Measurements from ENCODE around the gene MAP7.
A peak's percentile ranks its signal among the peaks of the same experiment; 100 is the strongest.

MAP7 gene

DNA sequence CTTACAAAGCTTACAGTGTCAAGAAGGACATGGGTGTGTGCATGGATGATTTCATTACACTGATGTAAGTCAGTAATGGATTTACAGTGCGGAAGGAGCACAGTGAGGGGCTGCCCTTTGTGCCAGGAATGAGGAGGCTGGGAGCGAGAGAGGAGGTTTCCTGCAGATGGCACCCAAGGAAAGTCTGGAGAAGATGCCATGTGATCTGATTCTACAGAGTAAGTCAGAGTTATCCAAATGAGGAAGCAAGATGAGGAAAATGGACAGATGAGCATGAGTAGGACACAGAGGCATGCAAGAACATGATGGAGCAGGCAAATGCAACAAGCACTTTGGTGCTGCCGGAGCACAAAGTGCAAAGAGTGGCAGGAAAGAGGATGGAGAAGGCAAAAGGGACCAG is 29.7 kb downstream of the MAP7 start:
- peak; percentile 13 for TF ChIP-seq CTCF (IDR thresholded peaks at IDR 0.05; ENCODE audit: insufficient read depth, low read depth, low read length, missing control alignments)
- H3K4me3 ChIP-seq (ENCODE audit: low read length), result no peak overlapping the region
- peak; percentile 90 for DNase-seq (ENCODE audit: low read depth)

DNA sequence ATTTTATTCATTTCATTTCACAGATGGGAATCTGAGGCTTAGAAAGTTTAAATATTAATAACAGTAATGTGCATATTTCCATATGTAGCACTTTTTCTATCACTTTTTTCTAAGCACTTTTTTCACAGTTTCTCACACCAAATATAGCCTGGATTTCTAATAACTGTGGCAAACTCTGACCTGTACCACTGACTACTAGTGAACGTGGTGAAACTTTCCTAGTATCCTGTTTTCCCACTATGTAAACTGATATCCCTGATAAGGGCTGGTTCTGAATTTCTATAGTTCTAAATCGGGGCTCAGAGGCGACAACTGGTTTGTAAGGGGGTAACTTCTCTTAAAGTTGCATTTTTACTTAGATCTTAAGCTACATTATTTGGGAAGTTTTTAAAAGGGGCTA is 32.6 kb downstream of the MAP7 start:
- H3K4me3 ChIP-seq (ENCODE audit: low read length), result no peak overlapping the region
- DNase-seq (ENCODE audit: low read depth), result no peak
- no peak for TF ChIP-seq CTCF (IDR thresholded peaks at IDR 0.05; ENCODE audit: insufficient read depth, low read depth, low read length, missing control alignments)

DNA sequence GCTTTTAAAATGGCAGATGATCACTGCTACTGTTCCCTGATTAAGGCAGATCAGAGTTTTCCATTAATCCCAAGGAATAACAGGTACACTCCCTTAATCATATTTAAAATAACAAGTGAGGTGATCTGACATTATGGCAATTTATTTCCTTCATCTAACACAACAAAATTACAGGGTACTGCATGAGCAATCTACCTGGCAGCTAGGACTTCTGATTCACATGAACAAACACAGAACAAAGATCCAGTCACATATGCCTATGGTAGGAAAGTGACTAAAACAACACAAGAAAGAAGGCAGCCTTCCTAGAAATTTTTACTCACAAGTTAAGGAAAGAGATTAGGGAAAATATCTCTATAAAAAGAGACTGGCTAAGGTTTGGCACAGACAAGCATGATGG is 33.2 kb downstream of the MAP7 start:
- no peak for TF ChIP-seq CTCF (IDR thresholded peaks at IDR 0.05; ENCODE audit: insufficient read depth, low read depth, low read length, missing control alignments)
- no peak overlapping the region for H3K4me3 ChIP-seq (ENCODE audit: low read length)
- DNase-seq (ENCODE audit: low read depth), result peak; percentile 86

- no peak for TF ChIP-seq CTCF (IDR thresholded peaks at IDR 0.05; ENCODE audit: insufficient read depth, low read depth, low read length, missing control alignments)
- no peak for DNase-seq (ENCODE audit: low read depth)
These were observed 35.6 kb downstream of the MAP7 start for GRCh38 chr6:136514591-136514990.

DNA sequence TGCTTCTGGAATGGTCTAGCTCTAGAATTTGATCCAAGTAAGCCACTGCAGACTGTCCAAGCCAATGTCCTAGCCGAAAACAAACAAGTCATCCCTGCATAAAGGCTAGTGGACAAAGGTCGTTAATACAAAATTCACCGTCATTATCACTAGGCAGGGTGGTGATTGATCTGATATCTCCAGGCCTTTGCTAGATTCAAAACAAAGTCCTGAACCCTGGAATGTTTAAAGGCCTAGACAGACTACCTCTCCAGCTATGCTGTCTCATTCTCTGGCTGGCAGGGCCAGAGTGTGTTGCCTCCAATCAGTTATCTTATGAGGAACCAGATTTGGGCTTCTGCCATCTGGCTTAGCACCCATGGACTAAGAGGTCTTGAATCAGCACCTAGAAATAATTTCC is 38.3 kb downstream of the MAP7 start:
- TF ChIP-seq CTCF (IDR thresholded peaks at IDR 0.05; ENCODE audit: insufficient read depth, low read depth, low read length, missing control alignments), result no peak
- H3K4me3 ChIP-seq (ENCODE audit: low read length), result no peak overlapping the region
- DNase-seq (ENCODE audit: low read depth), result no peak

More at GRCh38 chr6:136514591-136514990, 35.6 kb downstream of the MAP7 start:
- no peak overlapping the region for H3K4me3 ChIP-seq (ENCODE audit: low read length)

DNA sequence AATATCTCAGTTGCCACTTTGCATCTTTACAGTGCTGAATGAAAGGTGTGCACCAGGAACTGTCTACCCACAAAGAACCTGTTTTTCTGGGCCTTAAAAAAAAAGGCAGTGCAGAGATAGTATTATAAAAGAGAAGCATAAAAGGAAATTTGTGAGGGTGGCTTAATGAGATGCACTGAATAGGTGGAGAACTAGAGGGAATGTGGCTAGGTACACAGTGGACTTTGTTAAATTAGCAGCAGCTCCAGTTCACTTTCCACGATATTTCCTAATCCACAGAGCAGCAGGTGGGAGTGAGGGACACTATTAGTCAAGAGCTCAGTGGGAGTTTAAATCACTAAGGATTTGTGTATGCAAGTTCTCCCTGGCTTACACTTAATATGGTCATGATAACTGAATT is 38.8 kb downstream of the MAP7 start:
- peak; percentile 47 for DNase-seq (ENCODE audit: low read depth)
- TF ChIP-seq CTCF (IDR thresholded peaks at IDR 0.05; ENCODE audit: insufficient read depth, low read depth, low read length, missing control alignments), result no peak
- no peak overlapping the region for H3K4me3 ChIP-seq (ENCODE audit: low read length)

DNA sequence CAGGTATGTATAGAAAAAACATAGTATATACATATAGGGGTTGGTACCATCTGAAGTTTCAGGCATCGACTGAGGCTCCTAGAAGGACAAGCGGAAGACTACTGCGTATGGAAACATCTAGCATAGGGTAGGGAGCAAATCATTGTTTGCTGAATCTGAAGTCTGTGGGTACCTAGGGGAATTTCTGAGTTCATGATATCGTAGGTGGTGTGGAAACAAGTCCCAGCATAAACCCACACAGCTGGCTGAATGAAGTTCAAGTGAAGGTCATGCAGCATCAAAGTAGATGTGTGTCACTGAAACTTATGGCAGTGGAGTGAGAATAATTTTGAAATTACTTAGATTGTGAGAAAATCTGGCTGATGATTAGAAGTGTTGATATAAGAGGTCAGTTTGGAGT is 39.4 kb downstream of the MAP7 start:
- H3K4me3 ChIP-seq (ENCODE audit: low read length), result no peak overlapping the region
- peak; percentile 24 for DNase-seq (ENCODE audit: low read depth)
- TF ChIP-seq CTCF (IDR thresholded peaks at IDR 0.05; ENCODE audit: insufficient read depth, low read depth, low read length, missing control alignments), result no peak

Measured in epithelial cell of esophagus (primary cell).